LNCaP clone FGC (cell line): Measurements from ENCODE around the gene ARPP21.
"Not testable (repeated sequence)": the region's sequence is repeated elsewhere in the genome, so short reads cannot be mapped to it uniquely, and the experiment has no call there.

Source experiments
- DNase-seq: peaks from one replicate; pipeline ENCODE4 v3.0.0-alpha.2; 2011; ENCODE audit warnings: low read depth
- H3K4me3 ChIP-seq: 2 replicates; pipeline ENCODE4 v1.5.1; 2011; ENCODE audit warnings: mild to moderate bottlenecking, low read depth, low read length, control low read depth
- CTCF ChIP-seq: IDR thresholded peaks from 2 replicates; pipeline ENCODE4 v1.5.1; 2012; ENCODE audit warnings: mild to moderate bottlenecking; ENCODE audit not compliant: control insufficient read depth, insufficient read depth; ENCODE audit errors: extremely low read depth

ARPP21 gene

GRCh38 chr3:35793667-35794066 is 154.3 kb downstream of the ARPP21 start:
- no peak for TF ChIP-seq CTCF
- DNase-seq: no peak

GRCh38 chr3:35800960-35801459 is 161.7 kb downstream of the ARPP21 start:
- H3K4me3 ChIP-seq: no peak overlapping the region
- TF ChIP-seq CTCF: no peak
- no peak for DNase-seq

More at GRCh38 chr3:35793667-35794066, 154.3 kb downstream of the ARPP21 start:
- H3K4me3 ChIP-seq: no peak overlapping the region

GRCh38 chr3:35814531-35814930 is 175.2 kb downstream of the ARPP21 start:
- no peak for TF ChIP-seq CTCF
- no peak overlapping the region for H3K4me3 ChIP-seq
- no peak for DNase-seq

- not testable (repeated sequence) for DNase-seq, H3K4me3 ChIP-seq
These were observed 176.5 kb downstream of the ARPP21 start for GRCh38 chr3:35815796-35816195.

- H3K4me3 ChIP-seq: no peak overlapping the region
- no peak for DNase-seq
- TF ChIP-seq CTCF: no peak
These were observed 177.9 kb downstream of the ARPP21 start for GRCh38 chr3:35817216-35817615.

GRCh38 chr3:35832140-35832571 is 192.8 kb downstream of the ARPP21 start:
- H3K4me3 ChIP-seq: no peak overlapping the region
- no peak for TF ChIP-seq CTCF
- no peak for DNase-seq
